GM19463 (cell line): ENCODE data around the gene PLPPR2.
"Not testable (repeated sequence)": the region's sequence is repeated elsewhere in the genome, so short reads cannot be mapped to it uniquely, and the experiment has no call there.

Experiments used
- ATAC-seq: cut with Tn5 transposase; IDR thresholded peaks from one replicate; pipeline ENCODE4 v1.9.1; 2021; ENCODE audit warnings: mild to moderate bottlenecking, moderate library complexity; ENCODE audit not compliant: unreplicated experiment

The PLPPR2 gene

DNA sequence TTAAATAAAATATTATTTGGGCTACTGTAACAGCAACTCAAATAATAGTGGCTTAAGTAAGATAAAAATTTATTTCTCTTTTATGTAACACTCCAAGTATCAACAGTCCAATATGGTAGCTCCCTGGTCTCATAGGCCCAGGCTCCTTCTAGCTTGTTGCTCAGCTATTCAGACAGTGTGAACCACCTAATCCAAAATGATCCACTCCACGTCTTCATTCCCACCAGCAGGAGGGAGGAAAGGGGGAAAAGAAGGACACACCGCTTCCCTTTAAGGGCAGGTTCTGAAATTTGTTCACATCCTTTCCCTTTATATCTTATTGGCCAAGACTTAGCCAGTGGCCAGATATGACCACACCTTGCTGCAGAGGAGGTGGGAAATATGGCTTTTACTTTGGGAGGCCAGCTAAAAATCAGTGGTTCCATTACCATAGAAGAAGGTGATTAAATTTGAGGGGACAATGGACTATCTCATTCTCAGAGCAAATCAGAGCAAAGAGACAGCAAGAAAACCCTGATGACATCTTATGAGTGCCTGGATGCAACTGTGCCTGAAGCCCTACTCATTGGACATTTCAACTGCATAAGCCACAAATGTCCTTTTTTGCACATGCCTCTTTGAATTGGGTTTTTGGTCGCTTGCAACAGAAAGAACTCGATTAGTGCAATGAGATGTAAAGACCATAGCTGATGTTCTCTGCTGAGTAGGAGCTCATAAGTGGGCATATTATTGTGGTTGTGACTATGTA lies 35.9 kb downstream of the PLPPR2 start:
- no peak for ATAC-seq

GRCh38 chr19:11397089-11397610 lies 41.9 kb downstream of the PLPPR2 start:
- no peak for ATAC-seq

GRCh38 chr19:11399667-11400066 lies 44.4 kb downstream of the PLPPR2 start:
- no peak for ATAC-seq

DNA sequence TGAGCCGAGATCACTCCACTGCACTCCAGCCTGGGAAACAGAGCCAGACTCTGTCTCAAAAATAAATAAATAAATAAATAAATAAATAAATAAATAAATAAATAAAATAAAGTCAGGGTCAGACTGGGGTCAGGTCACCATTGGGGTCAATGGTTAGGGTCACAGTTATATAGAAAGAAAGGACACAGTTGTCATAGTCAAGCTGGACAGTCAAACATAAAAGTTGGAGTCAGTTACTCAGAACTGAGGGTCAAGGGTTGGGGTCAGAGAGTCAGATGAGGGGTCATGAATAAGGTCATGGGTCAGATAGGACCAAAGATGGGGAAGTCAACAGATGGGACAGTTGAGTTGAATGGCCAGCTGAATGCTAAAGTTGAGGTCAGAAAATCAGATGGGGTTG lies 45.6 kb downstream of the PLPPR2 start:
- ATAC-seq: no peak

- no peak for ATAC-seq
Measured at GRCh38 chr19:11401808-11402543, 46.7 kb downstream of the PLPPR2 start.

DNA sequence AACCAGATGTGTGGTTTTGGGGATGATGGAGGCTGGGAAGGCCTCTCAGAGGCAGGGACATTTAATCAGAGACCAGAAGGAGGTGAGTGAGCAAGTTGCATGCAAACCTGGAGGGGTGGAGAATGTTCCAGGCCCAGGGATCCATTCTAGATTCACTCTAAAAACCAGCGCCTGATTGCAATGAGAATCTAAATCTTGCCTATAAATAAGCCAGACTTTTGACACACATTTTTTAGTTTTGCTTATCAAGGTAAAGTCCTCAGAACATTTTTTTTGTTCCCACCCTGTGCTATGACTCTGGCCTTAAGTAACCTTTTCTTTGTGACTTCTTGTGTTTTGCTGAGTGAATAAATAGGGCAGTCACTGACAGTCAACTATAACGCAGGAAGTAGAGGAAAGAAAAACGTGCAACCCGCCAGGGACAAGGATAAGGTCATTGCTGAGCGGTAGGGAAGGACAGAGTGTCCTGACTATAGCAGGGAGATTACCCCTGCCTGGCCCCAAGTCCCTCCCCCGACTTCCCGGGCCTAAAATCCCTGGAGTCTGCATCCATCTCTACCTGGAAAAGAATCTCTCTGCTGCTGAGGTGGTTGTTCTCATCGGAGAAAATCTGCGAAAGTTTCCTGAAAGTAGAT lies 49.5 kb downstream of the PLPPR2 start:
- no peak for ATAC-seq

GRCh38 chr19:11405846-11406643 lies 50.8 kb downstream of the PLPPR2 start:
- no peak for ATAC-seq

- not testable (repeated sequence) for ATAC-seq
Measured at GRCh38 chr19:11406703-11407236, 51.5 kb downstream of the PLPPR2 start.

DNA sequence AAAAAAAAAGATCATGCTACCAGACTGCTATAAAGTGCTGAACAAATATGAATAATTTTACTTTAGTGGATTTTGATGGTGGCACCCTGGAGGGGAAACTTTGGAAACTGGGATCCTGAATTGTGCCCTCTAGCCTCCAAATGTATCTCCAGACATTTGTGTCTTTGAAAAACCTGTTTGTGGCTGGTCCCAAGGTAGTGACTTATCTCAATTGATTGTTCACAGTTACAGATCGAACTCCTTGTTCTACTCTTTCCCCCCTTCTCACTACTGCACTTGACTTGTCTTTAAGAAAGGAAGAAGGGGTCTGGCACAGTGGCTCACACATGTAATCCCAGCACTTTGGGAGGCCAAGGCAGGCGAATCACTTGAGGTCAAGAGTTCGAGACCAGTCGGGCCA lies 53.4 kb downstream of the PLPPR2 start:
- no peak for ATAC-seq

DNA sequence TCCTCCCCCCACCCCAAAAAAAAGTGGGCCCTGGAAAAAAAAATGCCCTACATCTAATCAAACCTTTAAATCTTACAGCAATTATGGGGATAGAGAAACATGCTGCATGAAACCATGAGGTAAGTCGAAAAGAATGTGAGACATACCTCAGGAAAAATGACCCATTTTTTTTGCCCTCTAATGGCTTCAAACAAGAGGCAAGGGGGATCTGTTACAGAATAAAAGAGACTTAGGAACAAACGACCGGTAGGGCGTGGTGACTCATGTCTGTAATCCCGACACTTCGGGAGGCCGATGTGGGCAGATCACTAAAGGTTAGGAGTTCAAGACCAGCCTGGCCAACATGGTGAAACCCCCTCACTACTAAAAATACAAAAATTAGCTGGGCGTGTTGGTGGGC lies 55.5 kb downstream of the PLPPR2 start:
- no peak for ATAC-seq

DNA sequence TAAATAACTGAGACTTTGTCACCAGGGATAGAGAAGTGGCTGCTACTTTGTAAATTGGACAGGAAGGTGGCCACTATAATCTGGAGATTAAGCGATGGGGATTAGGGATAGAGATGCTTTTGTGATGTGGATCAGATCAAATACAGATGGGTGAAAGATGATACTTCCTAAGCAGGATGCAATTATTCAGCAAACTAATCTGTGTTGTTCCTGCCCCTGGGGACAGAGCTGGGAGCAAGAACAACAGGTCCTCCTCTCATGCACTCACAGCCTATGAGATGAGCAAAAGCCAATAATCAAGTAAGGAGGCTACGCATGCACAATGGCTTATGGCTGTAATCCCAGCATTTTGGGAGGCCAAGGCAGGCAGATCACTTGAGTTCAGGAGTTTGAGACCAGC lies 59.3 kb downstream of the PLPPR2 start:
- ATAC-seq: no peak
